SK-N-SH treated with all-trans-retinoic acid at 6 μM for 48 hours (cell line): ENCODE data around the gene BOD1.

ENCODE experiments used
- ATAC-seq: fragments of 200-7000 bp; cut with Tn5 transposase; 3 replicates; pipeline ENCODE4 v1.9.1; 2020; ENCODE audit warnings: mild to moderate bottlenecking, moderate library complexity
- BACH2 ChIP-seq: fragments of 250-450 bp; sonication (Bioruptor Pico); IDR thresholded peaks from 2 replicates; pipeline ENCODE4 v1.9.0; 2021; ENCODE audit warnings: mild to moderate bottlenecking, borderline replicate concordance
- ESRRG ChIP-seq: fragments of 250-450 bp; sonication (Bioruptor Pico); IDR thresholded peaks from 2 replicates; pipeline ENCODE4 v1.6.1; 2021; ENCODE audit warnings: mild to moderate bottlenecking
- GLIS3 ChIP-seq: fragments of 250-450 bp; sonication (Bioruptor Pico); IDR thresholded peaks from 2 replicates; pipeline ENCODE4 v1.5.0; 2020; ENCODE audit warnings: mild to moderate bottlenecking, moderate library complexity
- ISL1 ChIP-seq: fragments of 250-450 bp; sonication (Bioruptor Pico); IDR thresholded peaks from 2 replicates; pipeline ENCODE4 v2.1.2; 2022; ENCODE audit warnings: mild to moderate bottlenecking, moderate library complexity
- OSR1 ChIP-seq: fragments of 250-450 bp; sonication (Bioruptor Pico); IDR thresholded peaks from 2 replicates; pipeline ENCODE4 v1.8.0; 2022; ENCODE audit warnings: moderate library complexity, mild to moderate bottlenecking, inconsistent platforms
- PPARA ChIP-seq: fragments of 250-450 bp; sonication (Bioruptor Pico); IDR thresholded peaks from 2 replicates; pipeline ENCODE4 v1.5.0; 2020; ENCODE audit warnings: mild to moderate bottlenecking, borderline replicate concordance
- RARB ChIP-seq: fragments of 250-450 bp; sonication (Bioruptor Pico); IDR thresholded peaks from 2 replicates; pipeline ENCODE4 v1.8.0; 2021; ENCODE audit warnings: mild to moderate bottlenecking, moderate library complexity
- SNAI2 ChIP-seq: fragments of 250-450 bp; sonication (Bioruptor Pico); IDR thresholded peaks from 2 replicates; pipeline ENCODE4 v1.5.0; 2020; ENCODE audit warnings: mild to moderate bottlenecking, moderate library complexity
- TCF4 ChIP-seq: fragments of 250-450 bp; sonication (Bioruptor Pico); IDR thresholded peaks from 2 replicates; pipeline ENCODE4 v1.8.0; 2021; ENCODE audit warnings: mild to moderate bottlenecking, moderate library complexity, borderline replicate concordance
- TOX ChIP-seq: fragments of 250-450 bp; sonication (Bioruptor Pico); IDR thresholded peaks from 2 replicates; pipeline ENCODE4 v1.8.0; 2021; ENCODE audit warnings: mild to moderate bottlenecking, moderate library complexity, borderline replicate concordance
- ZC3H10 ChIP-seq: fragments of 250-450 bp; sonication (Bioruptor Pico); IDR thresholded peaks from 2 replicates; pipeline ENCODE4 v1.5.1; 2021; ENCODE audit warnings: mild to moderate bottlenecking, moderate library complexity
- ZFP3 ChIP-seq: fragments of 250-450 bp; sonication (Bioruptor Pico); IDR thresholded peaks from 2 replicates; pipeline ENCODE4 v1.5.0; 2020; ENCODE audit warnings: mild to moderate bottlenecking, moderate library complexity
- ZFP30 ChIP-seq: fragments of 450-650 bp; formaldehyde crosslinking; IDR thresholded peaks from 2 replicates; pipeline ENCODE4 v1.5.0; 2022; ENCODE audit warnings: mild to moderate bottlenecking, moderate library complexity
- ZNF565 ChIP-seq: fragments of 450-650 bp; formaldehyde crosslinking; conservative IDR thresholded peaks from 2 replicates; pipeline ENCODE4 v1.5.0; 2020; ENCODE audit warnings: low read depth, mild to moderate bottlenecking, moderate library complexity
- ZNF70 ChIP-seq: fragments of 450-650 bp; formaldehyde crosslinking; IDR thresholded peaks from 2 replicates; pipeline ENCODE4 v1.5.0; 2020; ENCODE audit warnings: mild to moderate bottlenecking, moderate library complexity
- ZNF8 ChIP-seq: fragments of 450-650 bp; formaldehyde crosslinking; IDR thresholded peaks from 2 replicates; pipeline ENCODE4 v1.5.0; 2020; ENCODE audit warnings: mild to moderate bottlenecking, moderate library complexity
- TF ChIP-seq, protein P1 (sequence below): fragments of 250-450 bp; sonication (Bioruptor Pico); IDR thresholded peaks from 2 replicates; pipeline ENCODE4 v1.8.0; 2020; ENCODE audit warnings: mild to moderate bottlenecking, moderate library complexity, borderline replicate concordance
- TF ChIP-seq, protein P2 (sequence below): fragments of 250-450 bp; sonication (Bioruptor Pico); IDR thresholded peaks from 2 replicates; pipeline ENCODE4 v1.5.1; 2021; ENCODE audit warnings: mild to moderate bottlenecking, moderate library complexity
- TF ChIP-seq, protein P3 (sequence below): fragments of 250-450 bp; sonication (Bioruptor Pico); IDR thresholded peaks from 2 replicates; pipeline ENCODE4 v1.5.1; 2020; ENCODE audit warnings: low read depth, mild to moderate bottlenecking, moderate library complexity
- TF ChIP-seq, protein P4 (sequence below): fragments of 250-450 bp; sonication (Bioruptor Pico); IDR thresholded peaks from 2 replicates; pipeline ENCODE4 v1.5.0; 2020; ENCODE audit warnings: mild to moderate bottlenecking, moderate library complexity

The BOD1 gene

DNA sequence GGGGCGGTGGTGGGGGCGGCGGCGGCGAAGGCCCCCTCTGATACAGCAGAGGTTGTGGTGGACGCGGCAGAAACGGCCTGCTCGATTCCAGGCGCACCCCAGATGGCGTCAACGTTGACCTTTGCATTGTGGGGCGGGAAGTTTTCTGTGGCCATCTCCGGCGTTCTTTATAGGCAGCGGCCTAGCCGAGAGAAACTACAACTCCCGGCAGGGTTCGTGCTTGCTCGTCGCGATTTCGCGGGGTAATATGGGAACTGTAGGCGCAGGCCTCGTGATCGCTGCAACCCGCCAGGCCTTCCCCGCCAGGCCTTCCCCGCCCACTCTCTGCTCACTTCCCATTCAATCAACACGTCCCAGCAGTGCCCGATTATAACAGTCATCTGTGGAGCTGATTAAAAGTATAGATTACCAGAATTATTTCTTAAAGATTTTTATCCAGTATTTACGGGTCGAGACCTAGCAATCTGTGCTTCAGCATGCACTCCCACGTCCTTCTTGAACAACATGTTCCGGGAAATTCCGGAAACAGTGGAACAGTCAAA is at the start of gene BOD1:
TSS of gene BOD1 (minus strand) at position 74 of the 542 bp plus-strand sequence. CDS start 214 bp downstream, outside the sequence.
- TF ChIP-seq ZFP3 (CRISPR knock-in tag) (peak; percentile 81), TCF4 (CRISPR knock-in tag) (no peak), ESRRG (CRISPR knock-in tag) (no peak), ZNF565 (peak; percentile 89), TOX (no peak), SNAI2 (CRISPR knock-in tag) (peak; percentile 98), PPARA (CRISPR knock-in tag) (0 out of 2 replicates have a peak, but pooled peaks have one; percentile 61), BACH2 (CRISPR knock-in tag) (no peak)
- TF ChIP-seq, protein P1, sequence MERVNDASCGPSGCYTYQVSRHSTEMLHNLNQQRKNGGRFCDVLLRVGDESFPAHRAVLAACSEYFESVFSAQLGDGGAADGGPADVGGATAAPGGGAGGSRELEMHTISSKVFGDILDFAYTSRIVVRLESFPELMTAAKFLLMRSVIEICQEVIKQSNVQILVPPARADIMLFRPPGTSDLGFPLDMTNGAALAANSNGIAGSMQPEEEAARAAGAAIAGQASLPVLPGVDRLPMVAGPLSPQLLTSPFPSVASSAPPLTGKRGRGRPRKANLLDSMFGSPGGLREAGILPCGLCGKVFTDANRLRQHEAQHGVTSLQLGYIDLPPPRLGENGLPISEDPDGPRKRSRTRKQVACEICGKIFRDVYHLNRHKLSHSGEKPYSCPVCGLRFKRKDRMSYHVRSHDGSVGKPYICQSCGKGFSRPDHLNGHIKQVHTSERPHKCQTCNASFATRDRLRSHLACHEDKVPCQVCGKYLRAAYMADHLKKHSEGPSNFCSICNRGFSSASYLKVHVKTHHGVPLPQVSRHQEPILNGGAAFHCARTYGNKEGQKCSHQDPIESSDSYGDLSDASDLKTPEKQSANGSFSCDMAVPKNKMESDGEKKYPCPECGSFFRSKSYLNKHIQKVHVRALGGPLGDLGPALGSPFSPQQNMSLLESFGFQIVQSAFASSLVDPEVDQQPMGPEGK (CRISPR knock-in tag), result no peak
- TF ChIP-seq, protein P2, sequence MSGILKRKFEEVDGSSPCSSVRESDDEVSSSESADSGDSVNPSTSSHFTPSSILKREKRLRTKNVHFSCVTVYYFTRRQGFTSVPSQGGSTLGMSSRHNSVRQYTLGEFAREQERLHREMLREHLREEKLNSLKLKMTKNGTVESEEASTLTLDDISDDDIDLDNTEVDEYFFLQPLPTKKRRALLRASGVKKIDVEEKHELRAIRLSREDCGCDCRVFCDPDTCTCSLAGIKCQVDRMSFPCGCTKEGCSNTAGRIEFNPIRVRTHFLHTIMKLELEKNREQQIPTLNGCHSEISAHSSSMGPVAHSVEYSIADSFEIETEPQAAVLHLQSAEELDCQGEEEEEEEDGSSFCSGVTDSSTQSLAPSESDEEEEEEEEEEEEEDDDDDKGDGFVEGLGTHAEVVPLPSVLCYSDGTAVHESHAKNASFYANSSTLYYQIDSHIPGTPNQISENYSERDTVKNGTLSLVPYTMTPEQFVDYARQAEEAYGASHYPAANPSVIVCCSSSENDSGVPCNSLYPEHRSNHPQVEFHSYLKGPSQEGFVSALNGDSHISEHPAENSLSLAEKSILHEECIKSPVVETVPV (CRISPR knock-in tag), result no peak
- TF ChIP-seq, protein P3, sequence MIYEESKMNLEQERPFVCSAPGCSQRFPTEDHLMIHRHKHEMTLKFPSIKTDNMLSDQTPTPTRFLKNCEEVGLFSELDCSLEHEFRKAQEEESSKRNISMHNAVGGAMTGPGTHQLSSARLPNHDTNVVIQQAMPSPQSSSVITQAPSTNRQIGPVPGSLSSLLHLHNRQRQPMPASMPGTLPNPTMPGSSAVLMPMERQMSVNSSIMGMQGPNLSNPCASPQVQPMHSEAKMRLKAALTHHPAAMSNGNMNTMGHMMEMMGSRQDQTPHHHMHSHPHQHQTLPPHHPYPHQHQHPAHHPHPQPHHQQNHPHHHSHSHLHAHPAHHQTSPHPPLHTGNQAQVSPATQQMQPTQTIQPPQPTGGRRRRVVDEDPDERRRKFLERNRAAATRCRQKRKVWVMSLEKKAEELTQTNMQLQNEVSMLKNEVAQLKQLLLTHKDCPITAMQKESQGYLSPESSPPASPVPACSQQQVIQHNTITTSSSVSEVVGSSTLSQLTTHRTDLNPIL (CRISPR knock-in tag), result no peak
- TF ChIP-seq, protein P4, sequence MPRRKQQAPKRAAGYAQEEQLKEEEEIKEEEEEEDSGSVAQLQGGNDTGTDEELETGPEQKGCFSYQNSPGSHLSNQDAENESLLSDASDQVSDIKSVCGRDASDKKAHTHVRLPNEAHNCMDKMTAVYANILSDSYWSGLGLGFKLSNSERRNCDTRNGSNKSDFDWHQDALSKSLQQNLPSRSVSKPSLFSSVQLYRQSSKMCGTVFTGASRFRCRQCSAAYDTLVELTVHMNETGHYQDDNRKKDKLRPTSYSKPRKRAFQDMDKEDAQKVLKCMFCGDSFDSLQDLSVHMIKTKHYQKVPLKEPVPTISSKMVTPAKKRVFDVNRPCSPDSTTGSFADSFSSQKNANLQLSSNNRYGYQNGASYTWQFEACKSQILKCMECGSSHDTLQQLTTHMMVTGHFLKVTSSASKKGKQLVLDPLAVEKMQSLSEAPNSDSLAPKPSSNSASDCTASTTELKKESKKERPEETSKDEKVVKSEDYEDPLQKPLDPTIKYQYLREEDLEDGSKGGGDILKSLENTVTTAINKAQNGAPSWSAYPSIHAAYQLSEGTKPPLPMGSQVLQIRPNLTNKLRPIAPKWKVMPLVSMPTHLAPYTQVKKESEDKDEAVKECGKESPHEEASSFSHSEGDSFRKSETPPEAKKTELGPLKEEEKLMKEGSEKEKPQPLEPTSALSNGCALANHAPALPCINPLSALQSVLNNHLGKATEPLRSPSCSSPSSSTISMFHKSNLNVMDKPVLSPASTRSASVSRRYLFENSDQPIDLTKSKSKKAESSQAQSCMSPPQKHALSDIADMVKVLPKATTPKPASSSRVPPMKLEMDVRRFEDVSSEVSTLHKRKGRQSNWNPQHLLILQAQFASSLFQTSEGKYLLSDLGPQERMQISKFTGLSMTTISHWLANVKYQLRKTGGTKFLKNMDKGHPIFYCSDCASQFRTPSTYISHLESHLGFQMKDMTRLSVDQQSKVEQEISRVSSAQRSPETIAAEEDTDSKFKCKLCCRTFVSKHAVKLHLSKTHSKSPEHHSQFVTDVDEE (CRISPR knock-in tag), result peak; percentile 95
- peak; percentile 97 for ATAC-seq

DNA sequence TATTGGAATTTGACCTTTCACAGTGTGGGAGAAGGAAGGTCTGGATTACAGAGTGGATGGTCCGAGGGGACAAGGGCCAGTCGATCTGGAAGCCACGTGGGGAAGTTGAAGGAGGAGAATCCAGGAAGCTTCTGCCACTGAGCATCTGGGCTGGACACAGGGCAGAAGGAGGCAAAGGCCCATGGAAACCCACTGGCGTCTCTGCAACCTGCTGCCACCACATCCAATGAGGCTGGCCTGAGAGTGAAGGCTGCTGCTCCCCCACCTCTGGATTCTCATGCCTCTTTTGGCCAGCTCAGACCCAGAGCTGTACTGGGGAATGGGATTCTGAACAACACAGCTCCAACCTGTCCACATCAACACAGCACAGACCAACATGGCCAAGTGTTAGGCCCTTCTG is 48.9 kb upstream of the BOD1 start:
- ATAC-seq, result no peak
- no peak for TF ChIP-seq ESRRG (CRISPR knock-in tag)
- no peak for TF ChIP-seq BACH2 (CRISPR knock-in tag)
- TF ChIP-seq ZNF8 (CRISPR knock-in tag), result no peak
- no peak for TF ChIP-seq ISL1 (CRISPR knock-in tag)
- TF ChIP-seq ZFP30 (CRISPR knock-in tag), result no peak
- TF ChIP-seq TCF4 (CRISPR knock-in tag), result no peak
- TF ChIP-seq SNAI2 (CRISPR knock-in tag), result no peak
- no peak for TF ChIP-seq ZC3H10 (CRISPR knock-in tag)
- TF ChIP-seq ZFP3 (CRISPR knock-in tag), result no peak
- TF ChIP-seq ZNF565, result no peak
- no peak for TF ChIP-seq PPARA (CRISPR knock-in tag)
- TF ChIP-seq, protein P1 (CRISPR knock-in tag), result no peak
- no peak for TF ChIP-seq RARB (CRISPR knock-in tag)
- TF ChIP-seq OSR1, result no peak
- TF ChIP-seq, protein P2 (CRISPR knock-in tag), result no peak
- no peak for TF ChIP-seq GLIS3
- no peak for TF ChIP-seq ZNF70
- TF ChIP-seq TOX, result no peak
- TF ChIP-seq, protein P4 (CRISPR knock-in tag), result no peak
